ENCODE data around the gene ZNF683.

DNA sequence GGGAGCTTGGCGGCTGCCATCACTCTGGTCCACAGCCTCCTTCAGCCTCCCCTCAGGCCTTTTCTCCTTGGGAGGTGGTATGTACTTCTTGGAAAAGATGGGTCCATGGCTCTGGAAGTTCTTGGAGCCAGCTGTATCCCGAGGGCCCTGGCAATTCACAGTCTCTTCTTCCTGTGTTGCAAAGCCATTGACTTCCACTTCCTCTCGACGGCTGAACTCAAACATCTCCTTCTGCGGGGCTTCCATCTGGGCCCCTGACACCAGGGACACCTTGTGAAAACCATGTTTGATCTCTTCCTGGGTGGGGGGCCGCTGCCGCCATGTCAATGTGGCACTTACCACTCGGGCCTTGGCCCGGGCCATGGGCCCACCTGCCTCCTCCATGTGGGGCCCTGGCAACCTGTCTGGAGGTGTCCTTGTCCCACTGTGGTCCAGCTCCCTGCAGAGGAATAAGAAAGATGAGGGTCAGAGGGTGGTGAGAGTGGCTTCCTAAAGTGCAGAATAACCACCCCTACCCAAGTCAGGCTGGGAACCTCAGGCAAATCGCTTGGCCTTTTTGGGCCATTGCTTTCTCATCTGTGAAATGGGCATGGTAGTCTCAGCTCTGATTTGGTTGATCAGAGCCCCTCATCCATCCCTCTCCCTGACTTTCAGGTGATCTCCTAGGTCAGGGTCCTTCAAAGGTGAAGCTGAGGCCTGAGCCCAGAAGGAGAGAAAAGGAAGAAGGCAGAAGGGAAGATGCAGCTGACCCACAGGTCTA lies 26.1 kb downstream of the ZNF683 start:
- no peak for TF ChIP-seq CTCF (IDR thresholded peaks at IDR 0.05)
- no peak for TF ChIP-seq POLR2A (IDR thresholded peaks at IDR 0.05)
- no peak for TF ChIP-seq POLR2AphosphoS5 (IDR thresholded peaks at IDR 0.05)
